Heart left ventricle (tissue), 16 donors: Measurements from ENCODE around the gene RTEL1. TPM values are rescaled to one million over a fixed set of nuclear protein-coding genes. Genes with fewer than 3 reads are reported as not detected.

ENCODE experiments used
- ATAC-seq, 4 donors: fragments of 200-7000 bp; cut with Tn5 transposase; one replicate each; pipeline ENCODE4 v1.9.1; 2020 to 2022; ENCODE audit warnings: moderate library complexity in 4 of 4, mild to moderate bottlenecking in 3 of 4, moderate number of reproducible peaks in 1 of 4
- DNase-seq, 5 donors: peaks; one replicate each; pipeline ENCODE4 v3.0.0-alpha.2; 2020
- H3K27ac ChIP-seq, 12 donors: fragments of 200-600 bp; sonication (generic) in 4 of 12; one replicate each; pipeline versions ENCODE4 v1.5.0 to v1.8.0; 2016 to 2022; ENCODE audit warnings: mild to moderate bottlenecking in 2 of 12
- H3K27me3 ChIP-seq, 9 donors: fragments of 200-600 bp; sonication (generic) in 2 of 9; one replicate each; pipeline versions ENCODE4 v1.5.1 to v1.8.0; 2016 to 2022; ENCODE audit warnings: mild to moderate bottlenecking in 3 of 9
- H3K36me3 ChIP-seq, 9 donors: fragments of 200-600 bp; sonication (generic) in 2 of 9; one replicate each; pipeline versions ENCODE4 v1.5.0 to v1.8.0; 2018 to 2022; ENCODE audit warnings: mild to moderate bottlenecking in 2 of 9
- H3K4me1 ChIP-seq, 12 donors: fragments of 200-600 bp; sonication (generic) in 4 of 12; one replicate each; pipeline versions ENCODE4 v1.5.0 to v1.8.0; 2016 to 2022; ENCODE audit warnings: mild to moderate bottlenecking in 3 of 12
- H3K4me3 ChIP-seq, 12 donors: fragments of 200-600 bp; sonication (generic) in 4 of 12; one replicate each; pipeline versions ENCODE4 v1.5.0 to v1.8.0; 2017 to 2022; ENCODE audit warnings: mild to moderate bottlenecking in 9 of 12, moderate library complexity in 4 of 12
- H3K9me3 ChIP-seq, 12 donors: fragments of 200-600 bp; sonication (generic) in 4 of 12; one replicate each; pipeline versions ENCODE4 v1.5.0 to v1.8.0; 2016 to 2022; ENCODE audit warnings: mild to moderate bottlenecking in 1 of 12
- CTCF ChIP-seq, 12 donors: fragments of 200-600 bp; sonication (generic) in 4 of 12; IDR thresholded peaks; one replicate each; pipeline versions ENCODE4 v1.5.0 to v1.8.0; 2018 to 2022; ENCODE audit warnings: antibody characterized with exemption in 12 of 12, mild to moderate bottlenecking in 5 of 12
- POLR2A ChIP-seq, 2 donors: fragments of 450-650 bp; IDR thresholded peaks; one replicate each; pipeline ENCODE4 v1.6.1; 2017; ENCODE audit warnings: antibody characterized with exemption in 2 of 2, mild to moderate bottlenecking in 2 of 2, moderate library complexity in 2 of 2
- WGBS, 4 donors: extraction: QIAGEN DNeasy Blood & Tissue Kit in 2 of 4; methylation state at CpG; one replicate each; pipeline versions ENCODE4 v1.1.5 to v1.1.7; 2013 to 2018; 5-methylcytosine and 5-hydroxymethylcytosine counted together
- intact Hi-C, 10 donors: fragments of 100-400 bp; cut with DNase I; formaldehyde crosslinking; loops; one replicate each; pipeline versions ENCODE4 v1.11.1 to v1.14.2; 2022
- polyA plus RNA-seq, 2 donors: library from polyadenylated mRNA; stranded (reverse); fragments of 200-250 nt; gene quantifications; one replicate each; pipeline ENCODE4 v1.2.3, GENCODE V29; 2013
- total RNA-seq, 9 donors: library from RNA; depleted of rRNA in 2 of 9; stranded (reverse); fragments of >200 nt in 2 of 9; fragmentation: NEBNext Ultra II Directional in 3 of 9; extraction: Animal tissue kit (Norgen Biotek cat#: 25700) in 3 of 9; gene quantifications; one replicate each; pipeline versions ENCODE4 v1.1.0 to v1.2.4, GENCODE V29; 2016 to 2023
- donor health status: ischemic (EF 13 %, LVEDD 7.1; RV severe dilation, severe dysfunction).
- donor health status: healthy with polysubstance abuse.
- donor health status: DM: no; HTN: yes; CAD: no.
- donor health status: DM: no; HTN: no; CAD: no.
- donor health status: ischemic (EF 25% LVEDD 6.9; RV normal size, moderate dysfunction).
- donor health status: ischemic (EF 25% LVEDD 5.7; RV mildly dilated, moderate dysfunction).
- donor health status: healthy.
- donor health status: DM: yes; HTN: yes; CAD: no.
- donor health status: ischemic (EF 35%, LVEDD 5.7; RV mildly dilated, moderate dysfunction).
- donor health status: nonischemic (EF 11% LVEDD 7.7; RV severe dilation, severe dysfunction).
- donor health status: DM: yes; HTN: yes; CAD: no.
- donor health status: PGD.
- donor health status: ischemic (EF 29% LVEDD 5.4; RV normal size, mild dysfunction).
- donor health status: nonischemic (EF 23%, LVEDD 6.1; RV moderate dilation, normal function).

RTEL1 gene
- total and polyA plus RNA-seq, 11 donors, result 3.0 to 17.8 (median 9.6) TPM

GRCh38 chr20:63689046-63690002 is 31.2 kb downstream of the RTEL1 start:
- no peak overlapping the region for H3K4me3 ChIP-seq
- H3K27me3 ChIP-seq, result no peaks in the 10 kb centered on the region
- H3K9me3 ChIP-seq, result no peaks in the 10 kb centered on the region
- ATAC-seq (no peak), DNase-seq (peak in 1 of 5 donors; percentile 55)
- peaks cover 0 to 14% (median 2%) of the 10 kb centered on the region in 9 donors for H3K36me3 ChIP-seq
- intact Hi-C loops, result loop anchor here in 1 of 10 donors (10.0 kb wide), 1 partner anchor 285 kb away; the partner anchor contains the start of gene SAMD10
- WGBS, 4 donors, result 90 to 93% (median 92%) methylated on average over 11 to 44 of the region's 44 CpGs
- peak overlapping the region in 9 of 12 donors; percentile 84 to 99 (median 90) for H3K27ac ChIP-seq
- peaks cover 19 to 69% (median 36%) of the 10 kb centered on the region in 12 donors for H3K4me1 ChIP-seq
- TF ChIP-seq CTCF (IDR thresholded peaks at IDR 0.05) (no peak), POLR2A (IDR thresholded peaks at IDR 0.05) (no peak)

- Histone ChIP-seq H3K27ac (peak overlapping the region in 1 of 12 donors; percentile 61), H3K27me3 (no peaks in the 10 kb centered on the region), H3K36me3 (peaks cover 0 to 24% (median 11%) of the 10 kb centered on the region in 9 donors), H3K4me3 (no peak overlapping the region), H3K9me3 (no peaks in the 10 kb centered on the region), H3K4me1 (peaks cover 19 to 63% (median 37%) of the 10 kb centered on the region in 12 donors)
- 91 to 93% (median 92%) methylated on average over 22 to 40 of the region's 40 CpGs for WGBS, 4 donors
- intact Hi-C loops, result loop anchor here in 1 of 10 donors (10.0 kb wide), 1 partner anchor 285 kb away; the partner anchor contains the start of gene SAMD10
- ATAC-seq (no peak), DNase-seq (peak in 1 of 5 donors; percentile 42)
- TF ChIP-seq CTCF (IDR thresholded peaks at IDR 0.05) (no peak), POLR2A (IDR thresholded peaks at IDR 0.05) (no peak)
These were observed 32.1 kb downstream of the RTEL1 start for GRCh38 chr20:63690003-63690897.

DNA sequence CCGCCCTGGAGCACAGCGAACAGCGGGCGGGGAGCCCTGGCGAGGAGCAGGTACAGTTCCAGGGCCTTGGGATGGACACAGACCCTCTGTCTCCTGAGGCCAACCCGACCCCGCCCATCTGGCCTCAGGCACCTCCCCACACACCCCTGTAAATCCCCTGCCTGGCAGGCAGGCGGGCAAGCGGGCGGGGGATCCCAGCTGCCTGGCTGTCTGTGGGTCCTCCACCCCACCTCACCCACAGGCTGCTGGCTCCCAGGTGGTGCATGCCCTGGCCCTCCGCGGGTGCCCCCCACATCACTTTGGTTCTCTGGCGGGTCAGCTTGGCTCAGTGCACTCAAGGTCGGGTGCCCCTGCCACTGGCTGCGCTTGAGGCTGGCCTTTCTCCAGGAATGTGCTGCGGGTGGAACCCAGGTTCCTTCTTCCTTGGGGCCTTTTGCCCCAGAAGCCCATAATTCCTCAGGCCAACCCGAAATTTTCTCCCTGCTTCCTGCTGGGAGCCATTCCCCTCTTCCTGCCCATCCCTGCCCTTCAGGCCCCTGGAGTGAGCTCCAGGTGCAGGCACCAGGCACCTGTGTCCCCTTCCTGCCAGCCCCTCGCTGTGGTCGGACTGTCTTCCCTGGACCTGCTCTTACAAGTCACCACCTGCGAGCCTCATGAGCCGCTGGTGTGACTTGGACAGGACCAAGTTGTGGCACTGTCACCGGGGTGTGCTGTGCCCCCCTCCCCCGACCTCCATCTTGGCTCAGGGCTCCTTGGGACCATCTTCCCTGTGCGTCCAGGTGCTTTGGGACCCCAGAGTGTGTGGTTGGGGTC is 33.0 kb downstream of the RTEL1 start:
- ATAC-seq (no peak), DNase-seq (peak in 1 of 5 donors; percentile 64)
- Histone ChIP-seq H3K36me3 (peaks cover 0 to 28% (median 13%) of the 10 kb centered on the region in 9 donors), H3K4me3 (no peak overlapping the region), H3K9me3 (no peaks in the 10 kb centered on the region), H3K4me1 (peaks cover 21 to 57% (median 36%) of the 10 kb centered on the region in 12 donors), H3K27ac (peak overlapping the region in 1 of 12 donors; percentile 61), H3K27me3 (no peaks in the 10 kb centered on the region)
- WGBS, 4 donors, result 82 to 86% (median 84%) methylated on average over 16 to 24 of the region's 24 CpGs
- TF ChIP-seq CTCF (IDR thresholded peaks at IDR 0.05) (no peak), POLR2A (IDR thresholded peaks at IDR 0.05) (no peak)
- intact Hi-C loops, result loop anchor here in 1 of 10 donors (10.0 kb wide), 1 partner anchor 284 kb away; the partner anchor contains the start of gene SAMD10
